GM12878 (cell line): ENCODE data around the gene SHROOM3.

Experiments used
- CBFB ChIP-seq: IDR thresholded peaks from 2 replicates; pipeline ENCODE4 v1.6.1; 2016; ENCODE audit warnings: antibody characterized with exemption, low read depth
- CEBPB ChIP-seq, 2 experiments: fragments of 150-350 bp in 1 of 2; IDR thresholded peaks; 2 replicates each; pipeline ENCODE4 v1.6.1; 2012 to 2014; ENCODE audit warnings: low read depth in 2 of 2, low read length in 2 of 2, borderline replicate concordance in 1 of 2, inconsistent platforms in 1 of 2
- CTCF ChIP-seq, 3 experiments: IDR thresholded peaks in 2 of 3; conservative IDR thresholded peaks in 1 of 3; 2 replicates each; pipeline ENCODE4 v1.5.1; 2011; ENCODE audit warnings: low read depth in 3 of 3, low read length in 3 of 3, mild to moderate bottlenecking in 3 of 3, control low read depth in 2 of 3, moderate library complexity in 2 of 3, inconsistent platforms in 1 of 3, mixed read lengths in 1 of 3; ENCODE audit not compliant: control insufficient read depth in 2 of 3, insufficient read depth in 1 of 3; ENCODE audit errors: extremely low read depth in 1 of 3
- ELK1 ChIP-seq: IDR thresholded peaks from 2 replicates; pipeline ENCODE4 v1.6.1; 2012; ENCODE audit warnings: low read depth, low read length, improper control_type of control experiment
- EP300 ChIP-seq, 2 experiments: fragments of 150-350 bp in 1 of 2; IDR thresholded peaks; 2 replicates each; pipeline ENCODE4 v1.6.1; 2011 to 2012; ENCODE audit warnings: low read depth in 2 of 2, low read length in 2 of 2, borderline replicate concordance in 1 of 2, improper control_type of control experiment in 1 of 2, inconsistent platforms in 1 of 2; ENCODE audit not compliant: control insufficient read depth in 1 of 2
- MEF2A ChIP-seq: IDR thresholded peaks from 2 replicates; pipeline ENCODE4 v1.6.1; 2011; ENCODE audit warnings: low read depth, mild to moderate bottlenecking, low read length, moderate library complexity; ENCODE audit not compliant: insufficient read depth
- NBN ChIP-seq: fragments of 450-650 bp; IDR thresholded peaks from 2 replicates; pipeline ENCODE4 v1.6.1; 2016
- POLR2AphosphoS5 ChIP-seq: IDR thresholded peaks from 2 replicates; pipeline ENCODE4 v1.6.1; 2011; ENCODE audit warnings: mild to moderate bottlenecking, low read length, inconsistent platforms
- RAD21 ChIP-seq: IDR thresholded peaks from 2 replicates; pipeline ENCODE4 v1.6.1; 2011; ENCODE audit warnings: mild to moderate bottlenecking, low read depth, low read length, moderate library complexity; ENCODE audit not compliant: insufficient read depth
- REST ChIP-seq: IDR thresholded peaks from 2 replicates; pipeline ENCODE4 v1.6.1; 2012; ENCODE audit warnings: mild to moderate bottlenecking, low read depth, low read length
- SMC3 ChIP-seq: IDR thresholded peaks from 2 replicates; pipeline ENCODE4 v1.6.1; 2011; ENCODE audit warnings: low read length, improper control_type of control experiment, borderline replicate concordance
- SREBF1 ChIP-seq: IDR thresholded peaks from 2 replicates; pipeline ENCODE4 v1.6.1; 2012; ENCODE audit warnings: mild to moderate bottlenecking, low read length
- TAF1 ChIP-seq: IDR thresholded peaks from 2 replicates; pipeline ENCODE4 v1.6.1; 2011; ENCODE audit warnings: mild to moderate bottlenecking, low read depth, low read length, borderline replicate concordance

- TF ChIP-seq SREBF1 (no peak), CTCF (IDR thresholded peaks at IDR 0.05 in 2 of 3, conservative IDR thresholded peaks at IDR 0.05 in 1 of 3; ENCODE audit: control insufficient read depth in 2 of 3, extremely low read depth in 1 of 3, insufficient read depth in 1 of 3, low read depth in 3 of 3, low read length in 3 of 3) (no peak), RAD21 (no peak), SMC3 (no peak), MEF2A (no peak), REST (no peak), ELK1 (no peak), NBN (no peak), CEBPB (IDR thresholded peaks at IDR 0.05; ENCODE audit: borderline replicate concordance in 1 of 2, low read depth in 2 of 2, low read length in 2 of 2) (no peak), TAF1 (no peak), POLR2AphosphoS5 (no peak), EP300 (IDR thresholded peaks at IDR 0.05; ENCODE audit: borderline replicate concordance in 1 of 2, control insufficient read depth in 1 of 2, low read depth in 2 of 2, low read length in 2 of 2) (no peak), CBFB (no peak)
Measured at GRCh38 chr4:76802236-76803021, 367.4 kb downstream of the SHROOM3 start.
